Measurements from ENCODE around the gene FOLR3.

GRCh38 chr11:72174302-72175070 lies 39.0 kb downstream of the FOLR3 start:
- TF ChIP-seq CTCF (IDR thresholded peaks at IDR 0.05), result no peak
- TF ChIP-seq RAD21 (IDR thresholded peaks at IDR 0.05; ENCODE audit: low read length), result no peak
- no peak for TF ChIP-seq REST (IDR thresholded peaks at IDR 0.05; ENCODE audit: low read depth, low read length)
- TF ChIP-seq MEF2A (IDR thresholded peaks at IDR 0.05; ENCODE audit: borderline replicate concordance, low read depth), result no peak

All from SK-N-SH (cell line).